Stimulated activated CD8-positive, alpha-beta memory T cell treated with anti-CD3 and anti-CD28 coated beads, Interleukin-2, amount 100 ng/mL, for 48 hours (primary cell): ENCODE measurements around the gene SUSD2.
"Not testable (repeated sequence)": the region's sequence is repeated elsewhere in the genome, so short reads cannot be mapped to it uniquely, and the experiment has no call there.

Experiments
- DNase-seq, 2 donors: peaks; one replicate each; pipeline ENCODE4 v3.0.0-alpha.2; 2020; ENCODE audit warnings: low read depth in 2 of 2

Gene SUSD2

GRCh38 chr22:24189249-24190158, 8.2 kb downstream of the SUSD2 start:
- peak in 1 of 2 donors; percentile 41 for DNase-seq

- no peak for DNase-seq
Measured at GRCh38 chr22:24190159-24190540, 8.9 kb downstream of the SUSD2 start.

- DNase-seq: no peak
Measured at GRCh38 chr22:24190596-24191208, 9.4 kb downstream of the SUSD2 start.

GRCh38 chr22:24191381-24191841, 10.1 kb downstream of the SUSD2 start:
- no peak for DNase-seq

DNA sequence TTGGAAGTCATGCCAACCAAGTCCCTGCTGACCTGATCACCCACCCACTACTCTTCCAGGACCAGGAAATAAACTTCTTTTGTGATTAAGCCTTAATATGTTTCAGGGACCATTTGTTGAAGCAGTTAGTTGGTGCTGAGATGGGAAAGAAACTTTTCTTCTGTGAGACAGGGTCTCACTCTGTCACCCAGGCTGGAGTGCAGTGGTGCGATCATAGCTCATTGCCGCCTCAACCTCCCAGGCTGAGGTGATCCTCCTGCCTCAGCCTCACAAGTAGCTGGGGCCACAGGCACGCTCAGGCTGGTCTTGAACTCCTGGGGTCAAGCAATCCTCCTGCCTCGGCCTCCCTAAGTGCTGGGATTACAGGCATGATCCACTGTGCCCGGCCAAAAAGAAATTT, 10.6 kb downstream of the SUSD2 start:
- DNase-seq: no peak

GRCh38 chr22:24198682-24199052, 17.4 kb downstream of the SUSD2 start:
- no peak for DNase-seq

GRCh38 chr22:24200619-24201212, 19.4 kb downstream of the SUSD2 start:
- DNase-seq: no peak

DNA sequence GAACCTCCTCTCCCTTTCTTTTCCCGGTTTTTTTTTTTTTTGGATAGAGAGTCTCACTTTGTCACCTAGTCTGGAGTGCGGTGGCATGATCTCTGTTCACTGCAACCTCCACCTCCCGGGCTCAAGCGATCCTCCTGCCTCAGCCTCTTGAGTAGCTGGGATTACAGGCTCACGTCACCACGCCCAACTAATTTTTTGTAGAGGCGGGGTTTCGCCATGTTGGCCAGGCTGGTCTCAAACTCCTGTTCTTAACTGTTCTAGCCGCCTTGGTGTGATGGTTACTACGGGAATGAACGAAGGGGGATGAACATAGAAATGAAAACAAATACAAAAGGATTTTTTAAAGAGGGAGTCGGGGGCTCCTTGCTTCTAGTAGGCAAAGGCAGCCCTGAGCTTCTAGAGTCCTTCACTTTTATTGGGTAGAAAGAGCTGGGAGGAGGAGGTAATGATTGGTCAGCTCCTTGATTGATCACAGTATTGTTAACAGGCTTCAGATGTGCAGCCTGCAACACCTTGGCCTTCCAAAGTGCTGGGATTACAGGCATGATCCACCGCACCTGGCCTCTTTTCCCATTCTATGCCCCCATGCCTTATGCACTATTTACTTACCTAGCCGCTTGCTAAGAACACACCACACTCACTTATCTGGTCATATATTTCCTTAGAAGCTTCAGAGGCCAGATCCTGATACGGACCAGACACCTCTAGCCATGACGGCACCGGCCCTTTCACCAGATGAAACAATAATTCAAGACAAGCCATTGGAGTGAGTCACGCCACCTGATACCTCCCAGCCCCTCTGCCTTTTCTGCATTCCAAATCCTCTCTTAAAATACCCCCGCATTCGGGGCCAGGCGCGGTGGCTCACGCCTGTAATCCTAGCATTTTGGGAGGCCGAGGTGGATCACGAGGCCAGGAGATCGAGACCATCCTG, 20.7 kb downstream of the SUSD2 start:
- no peak for DNase-seq

DNA sequence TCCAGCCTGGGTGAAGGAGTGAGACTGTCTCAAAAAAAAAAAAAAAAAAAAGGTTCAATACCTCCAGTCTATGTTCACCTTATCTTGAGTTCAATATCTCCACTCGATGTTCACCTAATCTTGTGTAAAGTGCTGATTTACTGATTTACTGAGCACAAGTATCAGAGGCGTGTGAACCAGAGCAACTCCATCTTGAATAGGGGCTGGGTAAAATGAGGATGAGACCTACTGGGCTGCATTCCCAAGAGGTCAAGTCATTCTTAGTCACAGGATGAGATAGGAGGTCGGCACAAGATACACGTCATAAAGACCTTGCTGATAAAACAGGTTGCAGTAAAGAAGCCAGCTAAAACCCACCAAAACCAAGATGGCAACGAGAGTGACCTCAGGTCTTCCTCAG, 22.6 kb downstream of the SUSD2 start:
- not testable (repeated sequence) for DNase-seq

GRCh38 chr22:24205438-24206195, 24.3 kb downstream of the SUSD2 start:
- no peak for DNase-seq

DNA sequence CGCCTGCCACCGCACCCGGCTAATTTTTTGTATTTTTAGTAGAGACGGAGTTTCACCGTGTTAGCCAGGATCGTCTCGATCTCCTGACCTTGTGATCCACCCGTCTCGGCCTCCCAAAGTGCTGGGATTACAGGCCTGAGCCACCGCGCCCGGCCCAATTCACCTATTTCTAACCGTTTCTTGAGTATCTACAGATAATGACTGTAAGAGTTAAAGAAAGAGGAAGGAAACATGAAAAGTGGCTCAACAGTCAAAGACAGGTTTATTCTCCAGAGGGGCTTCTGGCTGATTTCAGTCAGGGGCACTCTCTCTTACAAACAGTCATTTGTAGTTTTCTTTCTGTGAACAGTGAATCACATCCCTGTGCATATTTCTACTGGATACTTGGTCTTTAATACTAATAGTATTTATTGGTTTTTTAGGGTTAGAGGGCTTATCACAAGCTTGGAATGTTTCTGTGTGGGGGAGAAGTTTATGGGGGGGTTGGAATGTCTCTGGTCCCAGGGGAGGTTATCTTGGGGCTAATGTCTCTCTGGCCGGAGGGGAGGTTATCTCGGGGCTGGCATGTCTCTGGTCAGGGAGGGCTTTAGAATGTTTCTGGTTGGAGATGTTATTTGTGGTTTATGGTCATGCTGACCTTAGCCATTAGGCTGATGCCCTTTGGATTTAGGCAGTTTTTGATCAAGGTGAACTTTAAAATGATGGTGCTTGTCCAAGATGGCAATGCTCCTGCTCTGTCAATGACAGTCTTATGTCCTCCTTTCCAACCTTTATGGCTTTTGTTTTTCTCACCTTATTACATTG, 25.4 kb downstream of the SUSD2 start:
- DNase-seq: not testable (repeated sequence)

DNA sequence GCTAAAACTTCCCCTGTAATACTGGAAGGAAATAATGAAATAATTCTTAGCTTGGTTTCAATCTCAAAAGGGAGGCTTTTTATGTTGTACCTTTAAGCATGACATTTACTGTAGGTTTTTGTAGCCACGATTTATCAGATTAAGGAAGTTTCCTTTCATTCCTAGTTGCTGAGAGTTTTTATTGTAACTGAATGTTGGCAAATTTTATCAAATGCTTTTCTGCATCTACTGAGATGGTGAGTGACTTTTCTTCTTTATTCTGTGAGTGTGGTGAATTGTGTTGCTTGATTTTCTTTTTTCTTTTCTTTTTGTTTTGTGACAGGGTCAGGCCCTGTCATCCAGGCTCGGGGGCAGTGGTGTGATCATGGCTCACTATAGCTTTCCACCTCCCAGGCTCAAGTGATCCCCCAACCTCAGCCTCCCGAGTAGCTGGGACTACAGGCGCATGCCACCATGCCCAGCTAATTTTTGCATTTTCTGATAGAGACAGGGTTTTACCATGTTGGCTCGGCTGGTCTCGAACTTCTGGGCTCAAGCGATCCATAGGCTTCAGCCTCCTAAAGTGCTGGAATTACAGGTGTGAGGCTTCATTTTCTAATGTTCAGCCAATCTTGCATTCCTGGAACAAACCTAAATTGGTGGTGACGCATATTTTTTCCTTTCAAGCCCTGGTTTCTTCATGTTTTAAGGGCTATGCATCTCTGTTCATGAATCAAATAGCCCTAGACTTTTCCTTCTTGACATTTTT, 26.2 kb downstream of the SUSD2 start:
- DNase-seq: no peak

- no peak for DNase-seq
Measured at GRCh38 chr22:24208012-24208749, 26.9 kb downstream of the SUSD2 start.

DNA sequence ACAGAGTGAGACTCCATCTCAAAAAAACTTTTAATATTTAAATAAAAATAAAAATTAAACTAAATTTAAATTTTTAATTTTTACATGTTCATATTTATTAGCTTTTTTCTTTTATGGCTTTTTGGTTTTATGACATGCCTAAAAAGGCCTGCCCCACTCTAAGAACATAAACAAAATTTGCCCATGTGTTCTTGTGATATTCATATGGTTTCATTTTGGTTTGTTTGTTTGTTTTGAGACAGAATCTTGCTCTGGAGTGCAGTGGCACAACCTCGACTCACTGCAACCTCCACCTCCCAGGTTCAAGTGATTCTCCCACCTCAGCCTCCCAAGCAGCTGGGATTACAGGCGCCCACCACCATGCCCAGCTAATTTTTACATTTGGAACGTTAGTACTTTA, 27.7 kb downstream of the SUSD2 start:
- no peak for DNase-seq

GRCh38 chr22:24209687-24210086, 28.4 kb downstream of the SUSD2 start:
- DNase-seq: no peak

DNA sequence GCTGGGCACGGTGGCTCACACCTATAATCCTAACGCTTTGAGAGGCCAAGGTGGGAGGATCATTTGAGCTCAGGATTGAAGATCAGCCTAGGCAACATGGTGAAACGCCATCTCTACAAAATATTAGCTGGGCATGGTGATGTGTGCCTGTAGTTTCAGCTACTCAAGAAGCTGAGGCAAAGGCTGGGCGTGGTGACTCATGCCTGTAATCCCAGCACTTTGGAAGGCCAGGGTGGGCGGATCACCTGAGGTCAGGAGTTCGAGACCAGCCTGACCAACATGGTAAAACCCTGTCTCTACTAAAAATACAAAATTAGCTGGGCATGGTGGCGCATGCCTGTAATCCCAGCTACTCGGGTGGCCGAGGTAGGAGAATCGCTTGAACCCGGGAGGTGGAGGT, 29.1 kb downstream of the SUSD2 start:
- DNase-seq: not testable (repeated sequence)

GRCh38 chr22:24211716-24212115, 30.4 kb downstream of the SUSD2 start:
- DNase-seq: not testable (repeated sequence)

- DNase-seq: not testable (repeated sequence)
Measured at GRCh38 chr22:24213111-24213510, 31.8 kb downstream of the SUSD2 start.
